T-helper 9 cell (primary cell): Measurements from ENCODE around the gene KDM4E.

Experiments used
- DNase-seq: peaks from one replicate; pipeline ENCODE4 v3.0.0-alpha.2; 2020

The KDM4E gene

GRCh38 chr11:95054356-95054755, 29.3 kb downstream of the KDM4E start:
- DNase-seq = no peak

- DNase-seq = no peak
These were observed 30.3 kb downstream of the KDM4E start for GRCh38 chr11:95055283-95055897.

GRCh38 chr11:95057959-95058358, 32.9 kb downstream of the KDM4E start:
- no peak for DNase-seq

GRCh38 chr11:95058621-95059020, 33.6 kb downstream of the KDM4E start:
- no peak for DNase-seq

- no peak for DNase-seq
These were observed 34.0 kb downstream of the KDM4E start for GRCh38 chr11:95059046-95059445.

GRCh38 chr11:95065336-95065735, 40.3 kb downstream of the KDM4E start:
- DNase-seq = no peak

GRCh38 chr11:95066716-95067038, 41.6 kb downstream of the KDM4E start, which contains the start of gene SRSF8:
Gene SRSF8, plus strand, starts transcription at chr11:95066919. Its CDS starts 308 bp downstream, at chr11:95067227.
- DNase-seq = no peak

GRCh38 chr11:95067039-95067840, 42.2 kb downstream of the KDM4E start:
- peak; percentile 65 for DNase-seq

- DNase-seq = peak; percentile 11
These were observed 42.8 kb downstream of the KDM4E start for GRCh38 chr11:95067841-95068219.

- peak; percentile 52 for DNase-seq
These were observed 43.5 kb downstream of the KDM4E start for GRCh38 chr11:95068549-95068948.

GRCh38 chr11:95070471-95070870, 45.4 kb downstream of the KDM4E start:
- no peak for DNase-seq

- no peak for DNase-seq
These were observed 47.9 kb downstream of the KDM4E start for GRCh38 chr11:95072948-95073347.

GRCh38 chr11:95074792-95075563, 49.9 kb downstream of the KDM4E start:
- DNase-seq = no peak

- DNase-seq = no peak
These were observed 51.4 kb downstream of the KDM4E start for GRCh38 chr11:95076416-95076815.

GRCh38 chr11:95076981-95077380, 51.9 kb downstream of the KDM4E start:
- DNase-seq = no peak
